Neural cell (in vitro differentiated cells): ENCODE data around the gene ROS1. TPM values are rescaled to one million over a fixed set of nuclear protein-coding genes. Genes with fewer than 3 reads are reported as not detected.

Source experiments
- H2AFZ ChIP-seq: fragments of 200-600, 300-800 bp; sonication (generic), shearing (Covaris generic); 2 replicates; pipeline ENCODE4 v1.6.0; 2014; ENCODE audit warnings: low read depth, mild to moderate bottlenecking, antibody characterized with exemption, low read length, moderate library complexity
- H3F3A ChIP-seq: fragments of 200-600 bp; shearing (Covaris generic); 2 replicates; pipeline ENCODE4 v1.6.1; 2016; ENCODE audit warnings: mild to moderate bottlenecking, moderate library complexity, mixed read lengths, antibody characterized with exemption, low read length; ENCODE audit not compliant: insufficient read depth, poor library complexity, severe bottlenecking
- H3K27ac ChIP-seq: fragments of 200-600, 300-800 bp; sonication (generic), shearing (Covaris generic); 2 replicates; pipeline ENCODE4 v1.5.1; 2014; ENCODE audit warnings: mild to moderate bottlenecking, low read length, moderate library complexity
- H3K27me3 ChIP-seq: fragments of 300-800, 200-600 bp; sonication (generic), shearing (Covaris generic); 2 replicates; pipeline ENCODE4 v1.6.0; 2014; ENCODE audit warnings: mild to moderate bottlenecking, low read depth, low read length, moderate library complexity; ENCODE audit not compliant: insufficient read depth
- H3K36me3 ChIP-seq: fragments of 300-800, 200-600 bp; sonication (generic), shearing (Covaris generic); 2 replicates; pipeline ENCODE4 v1.5.1; 2014; ENCODE audit warnings: mild to moderate bottlenecking, antibody characterized with exemption, low read length, moderate library complexity; ENCODE audit not compliant: insufficient read depth
- H3K4me2 ChIP-seq: fragments of 300-800, 200-600 bp; sonication (generic), shearing (Covaris generic); 2 replicates; pipeline ENCODE4 v1.6.0; 2014; ENCODE audit warnings: mild to moderate bottlenecking, low read length
- H3K4me3 ChIP-seq: fragments of 300-800, 200-600 bp; sonication (generic), shearing (Covaris generic); 2 replicates; pipeline ENCODE4 v1.5.1; 2014; ENCODE audit warnings: mild to moderate bottlenecking, low read length, moderate library complexity
- H3K79me2 ChIP-seq: fragments of 200-600 bp; shearing (Covaris generic); replicated peaks from 2 replicates; pipeline ENCODE4 v1.6.0; 2014; ENCODE audit warnings: mild to moderate bottlenecking, low read length, moderate library complexity; ENCODE audit not compliant: insufficient read depth
- H3K9ac ChIP-seq: fragments of 300-800, 200-600 bp; sonication (generic), shearing (Covaris generic); 2 replicates; pipeline ENCODE4 v1.6.1; 2016; ENCODE audit warnings: mild to moderate bottlenecking, low read length, mixed read lengths
- H3K9me2 ChIP-seq: fragments of 200-600 bp; shearing (Covaris generic); 2 replicates; pipeline ENCODE4 v1.6.1; 2016; ENCODE audit warnings: mild to moderate bottlenecking, low read length, mixed read lengths; ENCODE audit not compliant: insufficient read depth
- H3K9me3 ChIP-seq: fragments of 200-600, 300-800 bp; sonication (generic), shearing (Covaris generic); 2 replicates; pipeline ENCODE4 v1.6.1; 2016; ENCODE audit warnings: mild to moderate bottlenecking, mixed run types, low read length, moderate library complexity, mixed read lengths
- H4K20me1 ChIP-seq: fragments of 200-600 bp; shearing (Covaris generic); 2 replicates; pipeline ENCODE4 v1.6.1; 2016; ENCODE audit warnings: mild to moderate bottlenecking, mixed run types; ENCODE audit not compliant: insufficient read depth
- CTCF ChIP-seq: fragments of 450-650 bp; IDR thresholded peaks from 2 replicates; pipeline ENCODE4 v1.5.1; 2014; ENCODE audit warnings: antibody characterized with exemption, mild to moderate bottlenecking, moderate library complexity; ENCODE audit not compliant: poor library complexity, severe bottlenecking
- EP300 ChIP-seq: fragments of 450-650 bp; conservative IDR thresholded peaks from 2 replicates; pipeline ENCODE4 v1.6.1; 2014; ENCODE audit warnings: antibody characterized with exemption, mild to moderate bottlenecking, moderate library complexity; ENCODE audit not compliant: poor library complexity, severe bottlenecking
- EZH2 ChIP-seq: fragments of 200-600, 300-800 bp; shearing (Covaris generic), sonication (generic); IDR thresholded peaks from 2 replicates; pipeline ENCODE4 v1.6.1; 2014; ENCODE audit warnings: antibody characterized with exemption, low read length, borderline replicate concordance, mild to moderate bottlenecking; ENCODE audit not compliant: insufficient read depth, poor library complexity, severe bottlenecking
- MXI1 ChIP-seq: fragments of 450-650 bp; conservative IDR thresholded peaks from 2 replicates; pipeline ENCODE4 v1.6.1; 2014; ENCODE audit warnings: antibody characterized with exemption, mild to moderate bottlenecking; ENCODE audit not compliant: poor library complexity, severe bottlenecking
- POLR2AphosphoS5 ChIP-seq: IDR thresholded peaks from 2 replicates; pipeline ENCODE4 v1.6.1; 2012
- RAD21 ChIP-seq: fragments of 450-650 bp; conservative IDR thresholded peaks from 2 replicates; pipeline ENCODE4 v1.6.1; 2014; ENCODE audit warnings: antibody characterized with exemption, mild to moderate bottlenecking, moderate library complexity
- REST ChIP-seq: IDR thresholded peaks from 2 replicates; pipeline ENCODE4 v1.6.1; 2012; ENCODE audit warnings: borderline replicate concordance
- SMC3 ChIP-seq: fragments of 450-650 bp; conservative IDR thresholded peaks from 2 replicates; pipeline ENCODE4 v1.6.1; 2014; ENCODE audit warnings: antibody characterized with exemption, mild to moderate bottlenecking, moderate library complexity; ENCODE audit not compliant: poor library complexity
- TAF1 ChIP-seq: IDR thresholded peaks from 2 replicates; pipeline ENCODE4 v1.6.1; 2012; ENCODE audit warnings: low read depth
- polyA plus RNA-seq: library from polyadenylated mRNA; depleted of rRNA; stranded (reverse); fragments of >200 nt; gene quantifications from 2 replicates; pipeline ENCODE4 v1.2.3, GENCODE V29; 2014

Gene ROS1
- polyA plus RNA-seq, 1 donor from 2014 or later = not detected

- no peaks in the 10 kb centered on the region for H3K36me3 ChIP-seq
- H3K4me2 ChIP-seq = no peak overlapping the region
- H3K27ac ChIP-seq = no peak overlapping the region
- no peaks in the 10 kb centered on the region for H3K9me2 ChIP-seq
- H3K9me3 ChIP-seq = no peaks in the 10 kb centered on the region
- no peaks in the 10 kb centered on the region for H4K20me1 ChIP-seq
- no peak for TF ChIP-seq EP300
- no peak for TF ChIP-seq MXI1
- no peak for TF ChIP-seq POLR2AphosphoS5
- no peak overlapping the region for H3K4me3 ChIP-seq
- no peaks in the 10 kb centered on the region for H3K79me2 ChIP-seq
- H3F3A ChIP-seq = no peaks in the 10 kb centered on the region
- no peaks in the 10 kb centered on the region for H3K27me3 ChIP-seq
- H2AFZ ChIP-seq = no peak overlapping the region
- no peak overlapping the region for H3K9ac ChIP-seq
Observed at GRCh38 chr6:117280922-117281321, 144.8 kb downstream of the ROS1 start.

GRCh38 chr6:117276778-117277316 is 148.9 kb downstream of the ROS1 start:
- no peaks in the 10 kb centered on the region for H3K79me2 ChIP-seq
- H3K9me2 ChIP-seq = no peaks in the 10 kb centered on the region
- H2AFZ ChIP-seq = no peak overlapping the region
- H3K27ac ChIP-seq = no peak overlapping the region
- H3K9ac ChIP-seq = no peak overlapping the region
- H3K4me2 ChIP-seq = no peak overlapping the region
- H3K36me3 ChIP-seq = no peaks in the 10 kb centered on the region
- H3K4me3 ChIP-seq = no peak overlapping the region
- H4K20me1 ChIP-seq = no peaks in the 10 kb centered on the region
- H3K27me3 ChIP-seq = peaks cover 40% of the 10 kb centered on the region
- no peaks in the 10 kb centered on the region for H3F3A ChIP-seq
- H3K9me3 ChIP-seq = no peaks in the 10 kb centered on the region
- TF ChIP-seq POLR2AphosphoS5 = no peak
- no peak for TF ChIP-seq TAF1
- TF ChIP-seq RAD21 = no peak
- TF ChIP-seq EP300 = no peak
- no peak for TF ChIP-seq REST
- TF ChIP-seq MXI1 = no peak
- TF ChIP-seq CTCF = no peak

- Histone ChIP-seq H3K27ac (no peak overlapping the region), H3K79me2 (no peaks in the 10 kb centered on the region), H3K9me2 (no peaks in the 10 kb centered on the region)
Observed at GRCh38 chr6:117275711-117276110, 150.0 kb downstream of the ROS1 start.

More at GRCh38 chr6:117275711-117276110, 150.0 kb downstream of the ROS1 start:
- Histone ChIP-seq H3K27me3 (peaks cover 52% of the 10 kb centered on the region), H3K4me3 (no peak overlapping the region), H3K9me3 (no peaks in the 10 kb centered on the region), H3F3A (no peaks in the 10 kb centered on the region), H3K4me2 (no peak overlapping the region), H4K20me1 (no peaks in the 10 kb centered on the region), H2AFZ (no peak overlapping the region), H3K9ac (no peak overlapping the region), H3K36me3 (no peaks in the 10 kb centered on the region)
- no peak for TF ChIP-seq RAD21
- TF ChIP-seq MXI1 = no peak
- TF ChIP-seq REST = no peak
- no peak for TF ChIP-seq CTCF
- no peak for TF ChIP-seq TAF1
- TF ChIP-seq POLR2AphosphoS5 = no peak
- TF ChIP-seq EZH2 = no peak
- TF ChIP-seq SMC3 = no peak
- no peak for TF ChIP-seq EP300
